HFF-Myc (cell line): ENCODE results near the gene NFAM1.

Source experiments
- DNase-seq: peaks from one replicate; pipeline ENCODE4 v3.0.0-alpha.2; 2011; ENCODE audit warnings: low read depth; ENCODE audit errors: extremely low read depth
- H3K4me3 ChIP-seq: replicated peaks from 2 replicates; pipeline ENCODE4 v1.5.1; 2011; ENCODE audit warnings: low read depth, mild to moderate bottlenecking, control low read depth, low read length
- TF ChIP-seq, protein P1 (sequence below): IDR thresholded peaks from 2 replicates; pipeline ENCODE4 v1.5.1; 2012; ENCODE audit warnings: mild to moderate bottlenecking, low read depth, low read length, control low read depth; ENCODE audit errors: missing control alignments

Gene NFAM1

DNA sequence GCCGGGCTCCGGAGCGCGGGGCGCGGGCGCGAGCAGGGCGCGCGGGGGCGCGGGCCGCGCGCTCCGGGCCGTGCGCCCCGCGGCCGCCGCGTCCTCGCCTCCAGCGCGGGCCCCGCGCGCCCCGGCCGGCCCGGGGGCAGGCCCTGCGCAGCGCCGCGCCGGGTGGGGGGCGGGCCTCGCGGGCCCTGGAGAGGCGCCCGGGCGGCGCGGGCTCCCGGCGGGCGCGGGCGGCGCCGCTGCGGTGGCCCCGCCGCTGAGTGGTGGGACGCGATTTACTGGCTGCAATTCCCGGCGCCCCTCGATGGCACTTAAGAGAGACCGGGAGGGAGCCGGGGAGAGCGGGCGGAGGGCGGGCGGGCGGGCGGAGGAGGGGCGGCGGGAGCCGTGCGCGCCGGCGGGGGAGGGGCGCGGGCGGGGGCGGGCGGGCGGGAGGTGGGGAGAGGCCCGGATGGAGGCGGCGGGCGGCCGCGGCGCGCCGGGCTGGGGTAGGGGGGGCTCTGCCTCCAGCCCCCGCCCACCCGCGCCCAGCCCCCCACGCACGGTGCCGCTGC lies 88.6 kb downstream of the NFAM1 start:
- DNase-seq = no peak
- no peak overlapping the region for H3K4me3 ChIP-seq
- TF ChIP-seq, protein P1, sequence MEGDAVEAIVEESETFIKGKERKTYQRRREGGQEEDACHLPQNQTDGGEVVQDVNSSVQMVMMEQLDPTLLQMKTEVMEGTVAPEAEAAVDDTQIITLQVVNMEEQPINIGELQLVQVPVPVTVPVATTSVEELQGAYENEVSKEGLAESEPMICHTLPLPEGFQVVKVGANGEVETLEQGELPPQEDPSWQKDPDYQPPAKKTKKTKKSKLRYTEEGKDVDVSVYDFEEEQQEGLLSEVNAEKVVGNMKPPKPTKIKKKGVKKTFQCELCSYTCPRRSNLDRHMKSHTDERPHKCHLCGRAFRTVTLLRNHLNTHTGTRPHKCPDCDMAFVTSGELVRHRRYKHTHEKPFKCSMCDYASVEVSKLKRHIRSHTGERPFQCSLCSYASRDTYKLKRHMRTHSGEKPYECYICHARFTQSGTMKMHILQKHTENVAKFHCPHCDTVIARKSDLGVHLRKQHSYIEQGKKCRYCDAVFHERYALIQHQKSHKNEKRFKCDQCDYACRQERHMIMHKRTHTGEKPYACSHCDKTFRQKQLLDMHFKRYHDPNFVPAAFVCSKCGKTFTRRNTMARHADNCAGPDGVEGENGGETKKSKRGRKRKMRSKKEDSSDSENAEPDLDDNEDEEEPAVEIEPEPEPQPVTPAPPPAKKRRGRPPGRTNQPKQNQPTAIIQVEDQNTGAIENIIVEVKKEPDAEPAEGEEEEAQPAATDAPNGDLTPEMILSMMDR = no peak

DNA sequence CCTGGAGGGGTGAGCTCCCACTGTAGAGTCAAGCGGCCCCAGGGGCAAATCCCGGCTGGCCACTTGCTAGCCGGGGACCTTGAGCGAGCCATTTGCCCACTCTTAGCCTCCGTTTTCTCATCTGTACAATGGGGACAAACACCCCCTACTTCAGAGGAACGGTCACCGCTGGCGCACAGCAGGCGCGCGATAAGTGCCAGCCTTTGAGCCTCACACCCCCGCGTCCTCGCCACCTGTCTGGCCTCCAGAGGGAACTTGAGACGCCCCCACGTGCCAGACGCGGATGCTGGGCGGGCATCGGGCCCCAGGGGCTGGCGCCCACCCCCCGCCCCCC lies 89.1 kb downstream of the NFAM1 start:
- DNase-seq = no peak
- H3K4me3 ChIP-seq = peak overlapping the region; percentile 35
- TF ChIP-seq, protein P1 = no peak

DNA sequence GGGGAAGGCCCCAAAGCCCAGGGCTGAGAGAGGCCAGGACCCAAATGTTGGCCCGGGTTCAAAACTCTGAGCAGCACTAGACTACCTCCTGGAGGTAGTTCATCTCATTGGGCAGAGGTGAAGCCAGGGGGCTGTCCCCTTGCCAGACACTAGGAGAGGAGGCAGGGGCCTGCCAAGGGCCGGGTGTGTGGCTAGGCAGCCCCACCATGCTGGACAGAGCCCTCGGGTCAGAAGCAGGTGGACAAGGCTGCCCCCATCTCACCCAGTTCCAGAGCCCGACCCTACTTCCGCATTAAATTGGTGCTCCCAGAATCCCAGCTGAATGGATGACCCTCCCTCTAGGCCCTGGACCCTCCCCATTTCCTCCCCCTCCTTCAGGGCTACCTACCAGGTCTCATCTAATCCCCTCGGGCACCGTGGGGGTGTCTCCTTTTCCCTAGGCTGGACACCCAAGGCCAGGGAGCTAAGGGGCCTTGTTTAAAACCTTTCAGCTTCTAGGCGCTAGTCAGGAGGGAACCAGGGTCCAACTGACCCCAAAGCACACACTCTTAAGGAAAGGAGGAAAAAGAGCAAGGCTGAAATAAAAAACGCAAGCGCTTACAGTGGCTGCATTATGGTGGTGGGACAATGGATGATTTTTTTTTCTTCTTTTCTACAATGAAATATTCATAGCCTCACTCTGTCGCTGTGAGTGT lies 89.6 kb downstream of the NFAM1 start:
- no peak for DNase-seq
- H3K4me3 ChIP-seq = peak overlapping the region; percentile 35
- TF ChIP-seq, protein P1 = no peak

DNA sequence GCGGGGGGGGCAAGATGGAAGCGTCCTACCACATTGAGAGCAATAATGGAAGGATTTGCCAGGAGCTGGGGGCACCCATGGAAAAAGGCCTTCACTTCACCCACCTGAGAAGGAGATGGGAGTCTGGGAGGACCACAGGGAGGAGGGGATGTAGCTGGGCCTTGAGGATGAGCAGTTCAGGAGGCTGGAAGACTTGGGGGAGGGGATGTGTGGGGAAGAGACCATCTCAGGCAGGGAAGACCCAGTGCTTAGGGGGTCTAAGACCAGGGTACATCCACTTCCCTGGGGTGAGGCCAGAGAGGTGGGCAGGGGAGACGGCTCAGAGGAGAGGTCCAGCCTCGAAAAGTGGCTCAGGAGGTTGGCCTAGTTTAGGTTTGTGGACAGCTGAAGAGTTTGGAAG lies 90.4 kb downstream of the NFAM1 start:
- no peak overlapping the region for H3K4me3 ChIP-seq

DNA sequence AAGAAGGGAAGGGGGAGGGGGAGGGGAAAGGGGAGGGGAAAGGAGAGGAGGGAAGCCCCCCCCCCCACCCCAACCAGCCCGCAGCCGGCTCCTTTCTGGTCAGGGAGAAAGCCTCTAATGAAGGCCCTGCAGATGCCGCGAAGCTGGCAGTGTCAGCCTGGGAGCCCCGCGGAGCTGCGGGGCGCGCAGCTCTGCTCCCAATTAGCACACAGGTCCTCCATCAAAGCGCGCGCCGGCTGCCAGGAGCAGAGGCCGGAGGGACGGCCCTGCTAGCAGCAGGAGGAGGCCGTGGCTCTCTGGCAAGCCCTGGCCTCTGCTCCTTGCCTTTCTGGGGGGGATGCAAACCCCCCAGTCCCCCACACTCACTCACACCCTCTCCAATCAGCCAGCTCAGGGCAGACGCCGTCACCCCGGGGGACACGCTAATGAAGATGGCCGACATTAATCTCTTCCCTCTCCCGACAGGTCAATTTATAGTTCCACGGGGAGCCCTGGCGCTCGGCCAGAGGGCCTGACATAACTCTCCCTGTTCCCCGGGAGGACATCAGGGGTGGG lies 91.3 kb downstream of the NFAM1 start:
- H3K4me3 ChIP-seq = no peak overlapping the region
- no peak for DNase-seq
- TF ChIP-seq, protein P1 = no peak

More for the DNA sequence above, 90.4 kb downstream of the NFAM1 start:
- no peak for DNase-seq
- TF ChIP-seq, protein P1 = no peak

DNA sequence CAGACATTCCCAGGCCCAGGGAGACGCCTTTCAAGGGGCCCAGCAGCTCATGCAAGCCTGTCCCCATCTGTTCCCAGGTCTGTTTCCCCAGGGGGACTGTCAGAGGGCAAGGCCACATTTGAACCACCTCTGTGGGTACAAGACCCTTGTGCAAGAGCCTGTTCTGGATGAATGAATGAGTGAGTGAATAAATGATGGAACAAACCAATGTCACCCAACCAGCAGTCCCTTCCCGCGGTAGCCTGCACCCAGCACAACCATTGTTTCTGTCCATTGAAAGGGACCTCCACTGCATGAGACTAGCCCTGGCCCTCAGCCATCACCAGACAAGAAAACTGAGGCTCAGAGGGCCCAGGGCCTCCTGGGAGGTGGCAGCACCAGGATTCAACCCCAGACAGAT lies 92.1 kb downstream of the NFAM1 start:
- H3K4me3 ChIP-seq = no peak overlapping the region
- TF ChIP-seq, protein P1 = no peak
- DNase-seq = no peak
